ENCODE measurements around the gene FOXN1.

Gene FOXN1

DNA sequence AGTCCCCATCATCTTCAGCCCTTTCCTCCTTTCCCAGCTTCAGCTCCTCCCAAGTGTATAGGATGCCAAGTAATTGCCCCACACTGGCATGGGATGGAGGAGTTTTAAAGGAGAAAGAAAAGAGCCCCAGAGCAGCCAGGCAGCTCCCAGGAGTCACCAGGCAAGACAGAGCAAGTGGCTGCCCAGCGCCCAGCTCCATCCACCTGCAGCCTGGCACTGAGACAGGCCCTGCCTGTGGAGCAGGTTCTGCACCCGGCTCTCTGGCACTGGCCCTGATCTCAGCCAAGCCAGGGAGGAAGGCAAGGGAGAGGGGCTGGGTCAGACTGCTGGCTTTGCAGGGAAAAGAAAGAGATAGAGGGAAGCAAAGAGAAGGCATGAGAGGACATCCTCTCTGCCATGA lies 21.7 kb downstream of the FOXN1 start:
- DNase-seq: no peak

- DNase-seq: no peak
Measured at GRCh38 chr17:28528327-28529012, 22.3 kb downstream of the FOXN1 start.

- no peak for DNase-seq
Measured at GRCh38 chr17:28529013-28529400, 22.9 kb downstream of the FOXN1 start.

GRCh38 chr17:28530250-28530649 lies 24.1 kb downstream of the FOXN1 start:
- DNase-seq: no peak

DNA sequence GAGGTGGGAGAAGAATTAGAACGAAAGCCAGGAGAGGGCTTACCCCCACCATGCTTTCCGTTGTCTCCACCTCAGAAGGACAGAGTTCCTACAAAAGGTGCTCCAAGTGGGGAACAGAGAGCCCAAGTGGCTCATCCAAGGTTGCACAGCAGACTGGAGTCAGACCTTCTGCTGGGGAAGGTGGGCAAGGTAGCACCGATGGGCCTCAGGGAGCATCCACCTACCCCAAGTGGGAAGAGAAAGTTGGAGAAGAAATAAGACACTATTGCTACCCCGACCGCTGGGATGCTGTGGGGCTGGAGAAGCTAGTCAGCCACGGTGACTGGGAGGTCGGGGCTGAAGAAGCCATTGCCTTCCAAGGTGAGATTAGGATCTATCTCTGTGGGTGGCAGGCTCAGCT lies 24.8 kb downstream of the FOXN1 start:
- DNase-seq: no peak

GRCh38 chr17:28532050-28532960 lies 26.2 kb downstream of the FOXN1 start:
- DNase-seq: no peak

- no peak for DNase-seq
Measured at GRCh38 chr17:28533091-28533807, 27.1 kb downstream of the FOXN1 start.

DNA sequence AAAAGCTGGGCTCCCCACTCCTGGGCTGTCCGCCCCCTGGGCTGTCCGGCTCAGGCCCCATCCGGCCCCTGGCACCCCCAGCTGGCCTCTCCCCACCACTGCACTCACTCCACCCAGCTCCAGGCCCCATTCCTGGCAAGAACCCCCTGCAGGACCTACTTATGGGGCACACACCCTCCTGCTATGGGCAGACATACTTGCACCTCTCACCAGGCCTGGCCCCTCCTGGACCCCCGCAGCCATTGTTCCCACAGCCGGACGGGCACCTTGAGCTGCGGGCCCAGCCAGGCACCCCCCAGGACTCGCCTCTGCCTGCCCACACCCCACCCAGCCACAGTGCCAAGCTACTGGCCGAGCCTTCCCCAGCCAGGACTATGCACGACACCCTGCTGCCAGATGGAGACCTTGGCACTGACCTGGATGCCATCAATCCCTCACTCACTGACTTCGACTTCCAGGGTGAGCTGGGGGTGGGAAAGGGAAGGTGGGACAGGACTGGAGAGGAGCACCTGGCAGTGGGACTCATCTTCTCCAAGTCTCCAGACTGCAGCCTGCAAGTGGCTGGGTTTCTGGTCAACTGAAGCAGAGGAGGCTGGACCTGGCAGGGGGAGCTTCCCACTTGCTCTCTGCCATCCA lies 28.7 kb downstream of the FOXN1 start:
- no peak for DNase-seq

GRCh38 chr17:28536532-28537218 lies 30.5 kb downstream of the FOXN1 start:
- DNase-seq: no peak

DNA sequence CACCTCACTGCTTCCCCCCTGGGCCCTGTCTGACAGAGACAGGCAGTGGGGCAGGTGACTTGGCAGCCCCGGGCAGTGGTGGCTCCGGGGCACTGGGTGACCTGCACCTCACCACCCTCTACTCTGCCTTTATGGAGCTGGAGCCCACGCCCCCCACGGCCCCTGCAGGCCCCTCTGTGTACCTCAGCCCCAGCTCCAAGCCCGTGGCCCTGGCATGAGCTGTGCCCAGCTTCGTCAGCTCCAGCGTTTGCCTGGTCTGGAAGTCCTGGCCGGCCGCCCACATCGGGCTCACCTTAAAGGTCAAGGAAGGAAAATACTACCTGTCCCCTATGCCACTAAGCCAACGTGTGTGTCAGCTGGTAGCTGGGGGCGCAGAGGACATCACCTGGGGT lies 31.1 kb downstream of the FOXN1 start:
- DNase-seq: no peak

DNA sequence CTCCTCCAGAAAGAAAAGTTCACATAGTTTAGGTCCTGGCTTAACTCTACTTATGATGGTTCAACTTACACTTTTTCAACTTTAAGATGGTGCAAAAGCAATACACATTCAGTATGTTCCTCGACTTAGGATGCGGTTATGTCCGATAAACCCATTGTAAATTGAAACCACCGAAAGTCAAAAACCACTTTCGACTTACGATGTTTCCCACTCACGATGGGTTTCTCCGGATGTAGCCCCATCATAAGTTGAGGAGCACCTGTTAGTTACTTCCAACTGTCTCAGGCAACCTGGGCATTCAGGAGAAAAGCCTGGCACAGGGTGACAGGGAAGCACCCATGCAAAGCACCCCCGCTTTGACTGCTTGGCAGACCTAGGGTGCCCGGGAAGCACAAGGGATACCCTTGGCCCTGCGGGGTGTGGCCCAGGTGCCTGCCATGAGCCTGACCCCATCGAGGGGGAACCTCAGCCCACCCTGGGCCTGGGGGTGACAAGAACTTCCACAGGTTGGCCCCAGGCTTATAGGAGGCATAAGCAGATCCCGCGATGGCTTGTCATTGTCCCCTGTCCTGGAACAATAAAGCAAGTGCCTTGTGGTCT lies 32.2 kb downstream of the FOXN1 start:
- no peak for DNase-seq

GRCh38 chr17:28540231-28540630 lies 34.1 kb downstream of the FOXN1 start:
- no peak for DNase-seq

DNA sequence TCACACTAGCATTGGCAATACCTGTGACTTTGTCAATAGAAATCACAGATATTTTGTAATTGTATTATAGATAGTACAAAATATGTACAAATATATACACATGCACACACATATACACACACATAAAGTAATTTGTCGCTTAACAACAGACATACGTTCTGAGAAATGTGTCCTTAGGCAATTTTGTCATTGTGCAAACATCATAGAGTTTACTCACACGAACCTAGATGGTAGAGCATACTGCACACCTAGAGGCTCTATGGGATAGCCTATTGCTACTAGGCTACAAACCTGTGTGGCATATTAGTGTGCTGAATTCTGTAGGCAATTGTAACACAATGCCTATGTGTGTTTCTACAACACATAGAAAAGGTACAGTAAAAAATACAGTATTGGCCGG lies 35.3 kb downstream of the FOXN1 start:
- DNase-seq: no peak

DNA sequence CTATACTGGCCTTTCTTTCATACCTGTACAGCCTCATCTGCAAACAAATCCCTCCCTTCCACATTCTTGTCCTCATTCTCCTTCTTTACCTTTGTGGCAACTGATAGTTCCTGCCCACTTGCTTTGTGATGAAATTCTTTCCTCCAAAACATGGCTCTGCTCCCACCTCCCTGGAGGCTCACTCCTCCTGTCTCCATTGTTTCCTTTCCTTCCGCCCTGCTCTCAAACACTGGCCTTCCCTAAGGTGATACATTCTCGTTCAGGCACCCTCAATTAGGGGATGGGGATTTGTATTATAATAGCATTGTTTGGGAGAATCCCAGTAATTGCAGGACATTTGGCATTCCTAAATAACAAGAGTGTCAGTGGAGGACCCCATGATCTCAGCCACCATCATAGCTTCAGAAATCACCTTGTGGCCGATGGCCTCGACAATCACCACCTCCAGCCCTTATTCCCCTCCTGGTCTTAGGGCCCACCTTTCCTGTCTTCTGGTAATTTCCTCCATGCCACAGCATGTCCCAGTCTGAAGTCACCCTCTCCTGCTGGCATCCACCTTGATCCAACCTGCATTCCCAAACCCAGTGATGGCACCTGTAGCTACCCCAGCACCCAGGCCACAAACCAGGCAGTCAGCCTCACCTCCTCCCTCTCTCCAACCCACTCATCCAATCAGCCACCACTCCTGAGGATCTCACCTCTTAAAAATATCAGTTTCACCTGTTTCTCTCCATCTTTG lies 38.4 kb downstream of the FOXN1 start:
- no peak for DNase-seq

DNA sequence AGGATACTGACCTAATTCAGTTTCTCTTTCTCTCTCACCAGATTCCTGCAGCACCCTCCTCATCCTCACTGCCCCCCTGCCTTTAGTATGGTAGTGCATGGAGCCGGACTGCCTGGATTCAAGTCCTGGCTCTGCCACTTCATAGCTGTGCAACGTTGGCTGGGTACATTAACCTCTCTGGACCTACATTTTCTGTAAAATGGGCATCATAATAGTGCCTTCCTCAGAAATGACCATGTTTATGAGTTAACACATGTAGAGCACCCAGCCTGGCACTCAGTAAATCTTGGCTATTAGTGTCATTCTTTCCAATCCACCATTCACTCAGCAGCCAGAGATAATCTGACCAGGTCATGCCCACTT lies 39.0 kb downstream of the FOXN1 start:
- DNase-seq: no peak

- no peak for DNase-seq
Measured at GRCh38 chr17:28545787-28546415, 39.8 kb downstream of the FOXN1 start.

DNA sequence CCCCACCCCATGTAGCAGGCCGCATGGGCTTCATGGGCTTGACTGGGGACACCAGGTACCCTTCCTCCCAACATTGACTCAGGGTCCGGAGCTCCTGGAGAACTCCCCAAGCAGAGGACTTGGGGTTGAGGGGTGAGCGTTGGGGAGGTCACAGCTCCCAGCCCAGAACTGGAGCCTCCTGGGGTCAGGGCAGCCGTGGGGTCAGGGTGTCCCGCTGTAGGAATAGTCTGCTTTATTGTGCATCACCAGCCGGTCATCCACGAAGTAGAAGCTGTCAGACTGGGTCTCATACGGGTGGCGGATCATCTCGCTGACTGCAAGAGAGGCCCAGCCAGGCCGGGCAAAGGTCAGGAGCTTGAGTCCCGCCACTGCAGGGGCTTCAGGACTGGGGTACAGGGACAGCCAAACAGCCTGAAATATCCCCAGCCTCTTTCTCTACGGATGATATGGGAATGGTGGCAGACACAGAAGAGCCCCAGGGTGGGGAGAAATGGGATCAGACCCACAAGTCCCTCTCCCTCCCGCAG lies 41.0 kb downstream of the FOXN1 start:
- no peak for DNase-seq

DNA sequence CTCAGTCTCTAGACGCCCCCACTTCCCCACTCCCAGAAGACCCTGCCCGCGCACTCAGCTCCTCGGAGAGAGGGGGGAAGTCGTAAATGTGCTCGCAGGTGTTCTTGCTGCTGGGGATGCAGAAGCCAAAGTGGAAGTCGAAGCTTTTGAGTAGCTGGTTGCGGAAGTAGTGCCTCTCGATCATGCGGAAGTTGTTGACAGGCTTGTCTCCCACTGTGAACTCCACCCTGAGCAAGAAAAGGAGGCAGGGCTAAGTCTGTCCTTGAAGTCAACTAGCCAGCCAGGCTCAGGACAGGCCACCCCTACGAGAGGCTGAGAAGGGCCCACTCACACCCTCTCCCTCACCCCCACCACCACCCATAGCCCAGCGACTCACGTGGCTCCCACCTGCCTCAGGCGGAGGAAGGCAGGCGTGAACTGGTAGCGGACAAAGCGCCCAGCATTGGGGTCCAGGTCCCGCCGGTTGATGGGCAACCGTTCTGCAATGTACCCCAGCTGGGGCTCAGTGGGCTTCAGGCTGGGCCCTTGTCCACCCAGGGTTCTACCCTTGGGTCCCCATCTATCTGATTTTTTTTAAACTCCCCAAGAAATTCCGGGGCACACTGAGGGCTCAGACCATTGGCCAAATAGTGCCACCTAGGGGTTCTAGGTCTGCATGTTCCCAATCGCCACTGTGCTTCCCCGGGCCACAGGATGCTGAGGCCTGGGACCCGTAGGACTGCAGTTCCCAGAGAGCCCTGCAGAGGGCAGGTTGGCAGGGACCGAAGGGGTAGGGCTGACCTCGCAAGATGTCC lies 41.7 kb downstream of the FOXN1 start:
- DNase-seq: peak; percentile 75

GRCh38 chr17:28548417-28549130 lies 42.4 kb downstream of the FOXN1 start:
- DNase-seq: no peak
